GM23248 (cell line): Measurements from ENCODE around the gene EHD4. TPM values are rescaled to one million over a fixed set of nuclear protein-coding genes. Genes with fewer than 3 reads are reported as not detected.
A peak's percentile ranks its signal among the peaks of the same experiment; 100 is the strongest.

Source experiments
- DNase-seq: peaks from one replicate; pipeline ENCODE4 v3.0.0-alpha.2; 2015
- H2AFZ ChIP-seq: fragments of 200-600 bp; sonication (generic); 2 replicates; pipeline ENCODE4 v1.6.1; 2016; ENCODE audit warnings: antibody characterized with exemption
- H3F3A ChIP-seq: fragments of 200-600 bp; sonication (generic); 2 replicates; pipeline ENCODE4 v1.6.1; 2016; ENCODE audit warnings: mild to moderate bottlenecking, antibody characterized with exemption, mixed run types; ENCODE audit not compliant: insufficient read depth
- H3K27ac ChIP-seq: fragments of 200-600 bp; sonication (generic); 2 replicates; pipeline ENCODE4 v1.5.1; 2016; ENCODE audit warnings: mild to moderate bottlenecking
- H3K27me3 ChIP-seq: fragments of 200-600 bp; sonication (generic); replicated peaks from 2 replicates; pipeline ENCODE4 v1.6.1; 2016; ENCODE audit warnings: mild to moderate bottlenecking; ENCODE audit not compliant: insufficient read depth
- H3K36me3 ChIP-seq: fragments of 200-600 bp; sonication (generic); 2 replicates; pipeline ENCODE4 v1.6.1; 2016; ENCODE audit warnings: low read depth, mild to moderate bottlenecking
- H3K4me1 ChIP-seq: fragments of 200-600 bp; sonication (generic); 2 replicates; pipeline ENCODE4 v1.6.1; 2016; ENCODE audit warnings: mild to moderate bottlenecking; ENCODE audit not compliant: insufficient read depth
- H3K4me2 ChIP-seq: fragments of 200-600 bp; sonication (generic); one replicate; pipeline ENCODE4 v1.6.1; 2016; ENCODE audit warnings: mild to moderate bottlenecking; ENCODE audit not compliant: unreplicated experiment
- H3K4me3 ChIP-seq: fragments of 200-600 bp; sonication (generic); 2 replicates; pipeline ENCODE4 v1.5.1; 2016; ENCODE audit warnings: mild to moderate bottlenecking
- H3K79me2 ChIP-seq: fragments of 200-600 bp; sonication (generic); 2 replicates; pipeline ENCODE4 v1.6.1; 2016; ENCODE audit warnings: mild to moderate bottlenecking; ENCODE audit not compliant: insufficient read depth
- H3K9ac ChIP-seq: fragments of 200-600 bp; sonication (generic); 2 replicates; pipeline ENCODE4 v1.6.1; 2016; ENCODE audit warnings: mild to moderate bottlenecking
- H3K9me2 ChIP-seq: fragments of 200-600 bp; sonication (generic); 2 replicates; pipeline ENCODE4 v1.6.1; 2016; ENCODE audit warnings: mixed run types, mild to moderate bottlenecking, moderate library complexity; ENCODE audit not compliant: insufficient read depth
- H3K9me3 ChIP-seq: fragments of 200-600 bp; sonication (generic); one replicate; pipeline ENCODE4 v1.6.1; 2017; ENCODE audit warnings: low read depth
- H4K20me1 ChIP-seq: fragments of 200-600 bp; sonication (generic); 2 replicates; pipeline ENCODE4 v1.6.0; 2016; ENCODE audit not compliant: insufficient read depth
- EZH2 ChIP-seq: fragments of 200-600 bp; sonication (generic); IDR thresholded peaks from 2 replicates; pipeline ENCODE4 v1.6.1; 2018; ENCODE audit warnings: antibody characterized with exemption, mild to moderate bottlenecking; ENCODE audit not compliant: insufficient read depth, poor library complexity, severe bottlenecking
- EZH2phosphoT487 ChIP-seq: fragments of 200-600 bp; sonication (generic); IDR thresholded peaks from 2 replicates; pipeline ENCODE4 v1.6.1; 2018; ENCODE audit warnings: antibody characterized with exemption, moderate library complexity, mild to moderate bottlenecking, low read depth; ENCODE audit not compliant: insufficient read depth
- WGBS, 2 experiments: methylation state at CpG; one replicate each; pipeline ENCODE4 v1.1.6; 2015 to 2017; ENCODE audit warnings: low lambda C conversion rate in 2 of 2, low coverage in 1 of 2; ENCODE audit errors: missing lambda C conversion rate in 2 of 2; 5-methylcytosine and 5-hydroxymethylcytosine counted together
- in situ Hi-C: fragments of 300-500 bp; cut with MboI; formaldehyde crosslinking; loops from 2 replicates; pipeline ENCODE4 v1.15.0; 2020
- polyA plus RNA-seq: library from polyadenylated mRNA; unstranded; fragments of >200 nt; fragmentation: Nextera tagmentation; extraction: Ambion mirVana; gene quantifications from 2 replicates; pipeline ENCODE4 v1.2.1, GENCODE V29; 2016
- total RNA-seq: library from RNA; depleted of rRNA; stranded (reverse); fragments of >200 nt; shearing (Covaris generic); gene quantifications from 2 replicates; pipeline ENCODE4 v1.2.3, GENCODE V29; 2014

Gene EHD4
- total and polyA plus RNA-seq, 2 experiments from 2014 or later, result 17.7 to 18.7 TPM

DNA sequence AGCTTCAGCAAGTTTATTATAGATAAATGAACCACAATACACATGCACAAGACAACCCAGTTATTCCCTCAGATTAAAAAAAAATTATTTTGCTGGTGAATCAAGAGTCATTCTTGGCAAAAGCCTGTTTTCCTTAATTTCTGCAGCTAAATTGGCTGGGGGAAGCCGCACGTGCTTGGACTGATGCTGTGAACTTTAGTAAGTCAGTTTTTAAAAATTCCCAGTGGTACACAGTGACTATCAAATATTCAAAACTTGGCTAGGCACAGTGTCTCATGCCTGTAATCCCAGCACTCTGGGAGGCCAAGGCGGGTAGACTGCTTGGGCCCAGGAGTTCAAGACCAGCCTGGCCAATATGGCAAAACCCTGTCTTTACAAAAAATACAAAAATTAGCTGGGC lies 23.9 kb downstream of the EHD4 start:
- no peak overlapping the region for H3K4me3 ChIP-seq
- H3K9me3 ChIP-seq, result no peaks in the 10 kb centered on the region
- peaks cover 36% of the 10 kb centered on the region for H3K4me1 ChIP-seq
- H3K9me2 ChIP-seq, result no peaks in the 10 kb centered on the region
- H3K79me2 ChIP-seq, result peaks cover 28% of the 10 kb centered on the region
- no peak overlapping the region for H3K27ac ChIP-seq
- 65 to 75% methylated on average over 3 of the region's 3 CpGs for WGBS, 2 experiments
- no peak overlapping the region for H2AFZ ChIP-seq
- H3K4me2 ChIP-seq, result no peak overlapping the region
- H3F3A ChIP-seq, result peaks cover 24% of the 10 kb centered on the region
- no peaks in the 10 kb centered on the region for H4K20me1 ChIP-seq
- DNase-seq, result no peak
- in situ Hi-C loops, result no loop called here
- 0 out of 2 replicates have a peak, but pooled peaks cover 5% of the 10 kb centered on the region for H3K36me3 ChIP-seq
- no peak overlapping the region for H3K9ac ChIP-seq
- TF ChIP-seq EZH2 (no peak), EZH2phosphoT487 (no peak)
- no peaks in the 10 kb centered on the region for H3K27me3 ChIP-seq

DNA sequence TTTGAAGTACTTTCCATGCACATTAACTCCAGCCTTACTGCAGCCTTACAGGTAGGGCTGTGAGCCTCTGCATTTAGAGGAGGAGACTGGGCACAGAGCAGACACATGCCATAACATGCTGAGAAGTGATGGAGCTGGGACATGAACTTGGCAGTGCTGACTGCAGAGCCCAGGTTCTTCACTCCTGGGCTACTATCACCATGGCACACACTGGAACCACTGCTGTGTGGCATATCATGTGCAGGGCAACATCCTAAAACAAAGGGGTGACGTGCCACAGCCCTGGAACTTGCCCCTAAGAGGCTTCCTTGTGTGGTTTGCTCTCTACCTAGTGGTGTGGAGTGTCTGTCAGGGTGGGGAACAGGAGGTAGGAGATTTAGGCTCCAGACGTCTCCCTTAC lies 25.4 kb downstream of the EHD4 start:
- Histone ChIP-seq H3K79me2 (peaks cover 43% of the 10 kb centered on the region), H3K36me3 (no peaks in the 10 kb centered on the region), H3K4me3 (no peak overlapping the region), H4K20me1 (no peaks in the 10 kb centered on the region), H3K9me3 (no peaks in the 10 kb centered on the region), H3K4me1 (peaks cover 37% of the 10 kb centered on the region), H3K4me2 (no peak overlapping the region), H2AFZ (no peak overlapping the region), H3F3A (peaks cover 26% of the 10 kb centered on the region), H3K27me3 (no peaks in the 10 kb centered on the region), H3K27ac (no peak overlapping the region), H3K9me2 (no peaks in the 10 kb centered on the region), H3K9ac (no peak overlapping the region)
- TF ChIP-seq EZH2phosphoT487 (no peak), EZH2 (no peak)
- DNase-seq, result no peak
- in situ Hi-C loops, result no loop called here
- whole genome bisulfite sequencing, 2 experiments, result 96 to 100% methylated on average over 2 of the region's 2 CpGs

DNA sequence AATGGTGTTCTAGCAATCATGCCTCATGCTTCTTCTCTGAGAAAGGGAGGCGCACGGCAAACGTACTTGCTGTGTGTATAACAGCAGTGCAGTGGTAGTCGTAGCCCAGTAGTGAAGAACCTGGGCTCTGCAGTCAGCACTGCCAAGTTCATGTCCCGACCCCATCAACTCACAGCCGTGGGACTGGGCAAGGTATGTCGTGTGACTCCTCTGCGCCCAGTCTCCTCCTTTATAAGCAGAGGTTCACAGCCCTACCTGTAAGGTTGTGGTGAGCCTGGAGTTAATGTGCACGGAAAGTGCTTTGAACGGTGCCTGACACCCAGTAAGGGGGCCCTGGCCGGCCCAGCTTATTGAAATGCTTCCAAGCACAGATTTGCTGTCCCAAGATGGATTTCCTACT lies 26.6 kb downstream of the EHD4 start:
- peaks cover 43% of the 10 kb centered on the region for H3K4me1 ChIP-seq
- no peaks in the 10 kb centered on the region for H3K9me3 ChIP-seq
- no peak overlapping the region for H3K4me2 ChIP-seq
- no peak overlapping the region for H3K27ac ChIP-seq
- no peaks in the 10 kb centered on the region for H3K27me3 ChIP-seq
- no peak overlapping the region for H3K4me3 ChIP-seq
- in situ Hi-C loops, result no loop called here
- H4K20me1 ChIP-seq, result no peaks in the 10 kb centered on the region
- H3F3A ChIP-seq, result peaks cover 34% of the 10 kb centered on the region
- DNase-seq, result no peak
- no peaks in the 10 kb centered on the region for H3K9me2 ChIP-seq
- no peaks in the 10 kb centered on the region for H3K36me3 ChIP-seq
- H3K9ac ChIP-seq, result no peak overlapping the region
- 70 to 80% methylated on average over 11 of the region's 11 CpGs for WGBS, 2 experiments
- TF ChIP-seq EZH2 (no peak), EZH2phosphoT487 (no peak)
- no peak overlapping the region for H2AFZ ChIP-seq
- H3K79me2 ChIP-seq, result peaks cover 46% of the 10 kb centered on the region

DNA sequence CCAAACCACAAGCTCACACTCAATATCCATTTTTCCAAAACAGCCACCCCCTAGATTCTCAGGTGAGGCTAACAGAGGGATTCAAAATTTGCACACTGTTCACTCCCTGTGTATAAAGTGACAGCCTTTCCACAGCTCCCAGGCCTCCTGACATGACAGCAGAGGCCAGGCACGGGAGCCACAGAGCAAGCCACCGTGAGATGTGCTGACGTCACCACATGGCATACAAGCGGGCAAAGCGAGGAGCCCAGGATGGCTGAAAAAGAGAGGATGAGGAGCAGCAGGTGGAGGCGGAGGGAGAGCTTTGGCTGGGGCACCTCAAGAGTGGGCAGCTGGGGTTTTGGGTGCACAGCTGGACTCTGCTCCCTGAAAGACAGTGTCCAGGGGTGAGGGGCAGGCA lies 27.1 kb downstream of the EHD4 start:
- H3K27ac ChIP-seq, result no peak overlapping the region; the same call in 1 of the 2 replicates
- no peak overlapping the region for H3K4me2 ChIP-seq
- in situ Hi-C loops, result no loop called here
- peaks cover 43% of the 10 kb centered on the region for H3K4me1 ChIP-seq
- H3K36me3 ChIP-seq, result no peaks in the 10 kb centered on the region
- no peak overlapping the region for H3K4me3 ChIP-seq
- H3K9me2 ChIP-seq, result no peaks in the 10 kb centered on the region
- no peaks in the 10 kb centered on the region for H3K27me3 ChIP-seq
- 93 to 98% methylated on average over 6 of the region's 6 CpGs for WGBS, 2 experiments
- no peaks in the 10 kb centered on the region for H4K20me1 ChIP-seq
- DNase-seq, result no peak
- H3K9ac ChIP-seq, result no peak overlapping the region
- H3F3A ChIP-seq, result peaks cover 35% of the 10 kb centered on the region
- H3K79me2 ChIP-seq, result peaks cover 46% of the 10 kb centered on the region
- no peaks in the 10 kb centered on the region for H3K9me3 ChIP-seq
- TF ChIP-seq EZH2, result no peak
- no peak for TF ChIP-seq EZH2phosphoT487
- H2AFZ ChIP-seq, result no peak overlapping the region

DNA sequence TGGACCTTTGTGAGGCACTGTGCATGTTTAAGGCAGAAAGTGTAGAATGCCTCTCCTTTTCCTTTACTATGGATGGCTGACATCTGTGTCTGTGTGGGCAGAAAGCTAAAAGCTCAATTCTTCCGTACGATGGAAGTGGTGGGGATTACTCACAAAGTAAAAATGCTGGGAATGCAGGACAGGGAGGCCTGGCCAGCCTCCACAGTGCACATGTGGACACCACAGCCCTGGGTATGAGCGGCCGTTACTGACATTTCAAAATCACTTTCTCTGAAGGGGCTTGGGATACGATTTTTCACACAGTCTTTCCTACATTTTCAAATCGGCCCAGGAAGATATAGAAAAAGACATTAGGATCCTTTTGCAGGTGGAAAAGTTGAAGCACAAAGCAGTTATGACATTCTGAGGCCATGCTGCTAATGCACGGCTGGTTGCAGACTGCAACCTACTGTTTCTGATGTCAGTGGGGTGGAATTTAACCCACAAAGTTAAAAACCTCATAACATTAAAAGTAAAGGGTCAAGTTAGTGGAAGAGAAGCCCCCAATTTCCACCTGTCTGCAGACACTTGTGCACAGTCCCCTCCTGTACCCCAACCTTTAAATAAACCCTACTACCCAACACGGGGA lies 27.9 kb downstream of the EHD4 start:
- peaks cover 46% of the 10 kb centered on the region for H3K79me2 ChIP-seq
- in situ Hi-C loops, result no loop called here
- DNase-seq, result peak; percentile 95
- peak overlapping the region; percentile 47 for H3K9ac ChIP-seq
- no peak for TF ChIP-seq EZH2phosphoT487
- no peak for TF ChIP-seq EZH2
- no peaks in the 10 kb centered on the region for H3K27me3 ChIP-seq
- peaks cover 41% of the 10 kb centered on the region for H3K4me1 ChIP-seq
- H3K9me3 ChIP-seq, result no peaks in the 10 kb centered on the region
- H3K27ac ChIP-seq, result peak overlapping the region; percentile 73
- H3K9me2 ChIP-seq, result no peaks in the 10 kb centered on the region
- no peaks in the 10 kb centered on the region for H4K20me1 ChIP-seq
- 3 to 5% methylated on average over 8 of the region's 8 CpGs for WGBS, 2 experiments
- H2AFZ ChIP-seq, result peak overlapping the region; percentile 44
- H3K4me3 ChIP-seq, result peak overlapping the region; percentile 59
- no peaks in the 10 kb centered on the region for H3K36me3 ChIP-seq
- H3F3A ChIP-seq, result peaks cover 29% of the 10 kb centered on the region
- peak overlapping the region; percentile 70 for H3K4me2 ChIP-seq
